Natural killer cell treated with Interleukin-12 subunit alpha and Interleukin-12 subunit beta and Interleukin-15 and Interleukin-18, amount 100 ng/mL, for 72 hours (primary cell): Measurements from ENCODE around the gene DNAH17. TPM values are rescaled to one million over a fixed set of nuclear protein-coding genes. Genes with fewer than 3 reads are reported as not detected.
A peak's percentile ranks its signal among the peaks of the same experiment; 100 is the strongest.

Source experiments
- ATAC-seq, 2 donors: fragments of 150-1000 bp; cut with Tn5 transposase in 1 of 2; sonication (Bioruptor Pico), chemical (Tn5 transposase) in 1 of 2; 2 replicates each; pipeline ENCODE4 v1.10.0; 2021
- DNase-seq: peaks from one replicate; pipeline ENCODE4 v3.0.0; 2022; ENCODE audit warnings: low spot score
- H3K27ac Mint-ChIP-seq, 2 donors: 1 replicate in 1 of 2; 2 replicates in 1 of 2; pipeline ENCODE4 v1.8.0; 2022; ENCODE audit warnings: mixed read lengths in 2 of 2, mild to moderate bottlenecking in 1 of 2, moderate library complexity in 1 of 2
- H3K27me3 Mint-ChIP-seq, 2 donors: 1 replicate in 1 of 2; 2 replicates in 1 of 2; pipeline ENCODE4 v1.8.0; 2022; ENCODE audit warnings: mixed read lengths in 2 of 2
- H3K36me3 Mint-ChIP-seq: one replicate; pipeline ENCODE4 v1.8.0; 2022; ENCODE audit warnings: mixed read lengths
- H3K4me1 Mint-ChIP-seq, 2 donors: 1 replicate in 1 of 2; 2 replicates in 1 of 2; pipeline ENCODE4 v1.8.0; 2022; ENCODE audit warnings: low read depth in 2 of 2, mixed read lengths in 2 of 2, mild to moderate bottlenecking in 1 of 2
- H3K4me3 Mint-ChIP-seq: one replicate; pipeline ENCODE4 v1.8.0; 2022; ENCODE audit warnings: mixed read lengths
- H3K9me3 Mint-ChIP-seq: 2 replicates; pipeline ENCODE4 v1.8.0; 2022; ENCODE audit warnings: mixed read lengths
- total RNA-seq, 2 donors: library from RNA; stranded (reverse); gene quantifications; one replicate each; pipeline ENCODE4 v1.2.3, GENCODE V29; 2022

DNAH17 gene
- total RNA-seq, 2 donors from 2014 or later: 0.14 to 0.22 TPM

DNA sequence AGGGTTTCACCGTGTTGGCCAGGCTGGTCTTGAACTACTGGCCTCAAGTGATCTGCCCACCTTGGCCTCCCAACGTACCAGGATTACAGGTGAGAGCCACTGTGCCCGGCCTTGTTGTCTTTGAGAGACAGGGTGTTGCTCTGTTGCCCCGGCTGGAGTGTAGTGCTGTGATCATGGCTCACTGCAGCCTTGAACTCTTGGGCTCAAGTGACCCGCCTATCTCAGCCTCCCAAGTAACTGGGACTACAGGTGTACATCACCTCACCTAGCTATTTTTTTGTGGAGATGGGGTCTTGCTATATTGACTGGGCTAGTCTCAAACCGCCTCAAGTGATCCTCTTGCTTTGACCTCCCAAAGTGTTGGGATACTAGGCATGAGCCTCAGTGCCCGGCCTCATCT, 130.4 kb downstream of the DNAH17 start:
- no peak for DNase-seq
- Mint-ChIP-seq H3K4me1 (no peaks in the 10 kb centered on the region), H3K27me3 (no peaks in the 10 kb centered on the region), H3K9me3 (no peaks in the 10 kb centered on the region), H3K4me3 (no peak overlapping the region), H3K36me3 (no peaks in the 10 kb centered on the region), H3K27ac (no peak overlapping the region)
- no peak for ATAC-seq

DNA sequence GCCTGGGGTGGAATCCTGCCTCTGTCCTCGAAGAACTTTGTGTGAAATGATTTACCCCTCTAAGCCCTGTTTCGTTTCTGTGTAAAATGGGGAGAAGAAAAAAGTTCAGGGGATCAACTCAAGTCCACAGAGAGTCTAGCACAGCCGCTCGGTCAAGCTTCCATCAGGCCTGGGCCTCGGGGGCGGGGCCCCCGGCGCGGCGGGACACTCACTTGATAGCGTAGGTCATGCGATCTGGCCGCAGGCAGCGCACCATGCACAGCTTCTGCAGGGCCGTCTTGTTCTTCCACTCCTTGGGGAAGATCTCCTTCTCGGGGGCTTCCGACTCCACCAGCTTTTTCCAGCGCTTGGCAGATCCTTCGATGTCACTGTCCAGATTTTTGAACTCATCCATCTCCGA, 132.8 kb downstream of the DNAH17 start:
- Mint-ChIP-seq H3K27me3 (no peaks in the 10 kb centered on the region), H3K9me3 (no peaks in the 10 kb centered on the region), H3K27ac (no peak overlapping the region), H3K4me1 (peaks cover 0 to 2% of the 10 kb centered on the region in 2 donors), H3K36me3 (no peaks in the 10 kb centered on the region), H3K4me3 (no peak overlapping the region)
- DNase-seq (no peak), ATAC-seq (no peak)

DNA sequence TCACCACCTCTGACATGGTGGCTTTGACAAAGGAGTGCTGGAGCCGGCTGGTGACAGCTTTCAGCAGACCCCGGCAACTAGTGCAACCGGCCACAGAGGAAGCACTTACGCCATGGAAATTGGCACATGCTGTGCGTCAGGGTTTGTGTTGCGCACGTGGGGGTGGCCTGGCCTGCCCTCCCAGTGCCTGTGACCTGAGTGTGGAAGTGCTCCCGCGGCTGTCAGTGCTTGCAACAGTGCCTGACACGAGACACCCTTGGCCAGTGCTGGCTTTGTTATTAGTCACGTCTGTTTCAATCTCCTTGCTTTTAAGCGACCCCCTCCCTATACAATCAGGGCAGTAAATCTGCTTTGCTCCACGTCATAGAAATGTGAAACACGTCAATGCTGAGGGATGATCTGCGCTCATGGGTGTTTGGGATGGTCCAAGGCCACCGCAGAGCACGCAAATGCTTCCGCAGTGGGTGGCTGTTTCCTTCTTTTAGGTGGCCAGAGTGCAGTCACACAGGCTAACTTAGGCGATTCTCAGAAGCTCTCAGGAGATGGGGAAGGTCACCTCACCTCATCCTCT, 134.5 kb downstream of the DNAH17 start:
- DNase-seq: no peak
- peak; percentile 62 for ATAC-seq
- H3K4me1 Mint-ChIP-seq: peaks cover 0 to 5% of the 10 kb centered on the region in 2 donors
- H3K4me3 Mint-ChIP-seq: no peak overlapping the region
- no peaks in the 10 kb centered on the region for H3K36me3 Mint-ChIP-seq
- no peaks in the 10 kb centered on the region for H3K27me3 Mint-ChIP-seq
- no peaks in the 10 kb centered on the region for H3K9me3 Mint-ChIP-seq
- no peak overlapping the region for H3K27ac Mint-ChIP-seq

DNA sequence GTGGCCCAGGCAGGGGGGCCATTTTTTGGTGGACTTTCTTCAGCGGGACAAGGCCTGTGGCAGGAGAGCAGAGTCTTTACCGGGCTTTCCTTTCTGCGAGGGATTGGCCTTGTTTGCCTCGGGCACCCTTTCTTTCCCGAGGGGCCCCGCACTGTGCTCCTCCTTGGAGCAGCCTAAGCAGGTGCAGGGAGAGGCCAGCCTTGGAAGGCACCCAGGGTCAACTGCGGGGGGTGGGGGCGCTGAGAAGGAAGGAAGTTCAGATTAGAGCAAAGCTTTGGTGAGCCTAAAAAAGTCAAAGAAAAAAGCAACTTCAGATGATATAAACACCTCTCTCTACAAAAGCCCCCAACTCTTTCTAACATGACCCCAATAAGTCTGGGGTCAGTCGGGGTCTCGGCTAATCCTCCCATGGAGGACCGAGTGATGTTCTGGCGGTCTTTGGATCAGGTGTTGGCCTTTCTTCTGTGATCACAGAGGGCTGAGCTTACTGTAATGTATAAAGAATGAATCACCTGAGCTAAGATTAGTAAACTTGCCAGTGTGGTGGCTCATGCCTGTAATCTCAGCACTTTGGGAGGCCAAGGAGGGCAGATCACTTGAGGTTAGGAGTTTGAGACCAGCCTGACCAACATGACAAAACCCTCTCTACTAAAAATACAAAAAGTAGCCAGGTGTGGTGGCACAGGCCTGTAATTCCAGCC, 135.8 kb downstream of the DNAH17 start:
- Mint-ChIP-seq H3K36me3 (no peaks in the 10 kb centered on the region), H3K4me1 (peaks cover 0 to 5% of the 10 kb centered on the region in 2 donors), H3K4me3 (no peak overlapping the region), H3K9me3 (no peaks in the 10 kb centered on the region), H3K27ac (no peak overlapping the region), H3K27me3 (no peaks in the 10 kb centered on the region)
- ATAC-seq (no peak), DNase-seq (no peak)

DNA sequence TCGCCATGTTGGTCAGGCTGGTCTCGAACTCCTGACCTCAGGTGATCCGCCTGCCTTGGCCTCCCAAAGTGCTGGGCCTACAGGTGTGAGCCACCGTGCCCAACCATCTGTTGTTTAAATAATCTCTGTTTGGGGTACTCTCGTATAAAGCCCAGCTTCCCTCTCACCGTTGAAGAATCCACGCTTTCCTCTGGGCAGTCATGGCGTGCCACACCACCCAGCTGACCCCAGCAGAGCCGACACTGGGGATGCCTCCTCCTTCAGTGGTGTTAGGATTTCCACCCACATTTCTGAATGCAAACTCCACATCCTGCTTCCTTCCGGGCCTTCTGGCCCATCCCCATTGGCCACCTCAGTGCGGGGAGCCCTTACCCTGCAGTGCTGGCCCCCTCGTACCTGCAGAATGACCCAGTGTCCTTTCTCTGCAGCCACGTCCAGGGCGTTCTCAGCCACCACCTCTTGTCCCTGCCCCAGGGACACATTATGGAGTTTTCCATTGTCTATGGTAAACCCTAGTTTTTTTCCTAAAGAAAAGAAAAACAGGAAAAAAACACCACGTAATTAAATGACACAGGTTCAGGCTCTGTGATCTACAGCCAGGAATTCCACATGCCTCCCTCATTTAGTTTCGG, 138.4 kb downstream of the DNAH17 start:
- no peaks in the 10 kb centered on the region for H3K27me3 Mint-ChIP-seq
- no peaks in the 10 kb centered on the region for H3K9me3 Mint-ChIP-seq
- no peak for DNase-seq
- no peak for ATAC-seq
- H3K4me3 Mint-ChIP-seq: no peak overlapping the region
- no peaks in the 10 kb centered on the region for H3K36me3 Mint-ChIP-seq
- H3K4me1 Mint-ChIP-seq: peaks cover 0 to 7% of the 10 kb centered on the region in 2 donors
- H3K27ac Mint-ChIP-seq: peak overlapping the region in 1 of 2 donors; percentile 30

DNA sequence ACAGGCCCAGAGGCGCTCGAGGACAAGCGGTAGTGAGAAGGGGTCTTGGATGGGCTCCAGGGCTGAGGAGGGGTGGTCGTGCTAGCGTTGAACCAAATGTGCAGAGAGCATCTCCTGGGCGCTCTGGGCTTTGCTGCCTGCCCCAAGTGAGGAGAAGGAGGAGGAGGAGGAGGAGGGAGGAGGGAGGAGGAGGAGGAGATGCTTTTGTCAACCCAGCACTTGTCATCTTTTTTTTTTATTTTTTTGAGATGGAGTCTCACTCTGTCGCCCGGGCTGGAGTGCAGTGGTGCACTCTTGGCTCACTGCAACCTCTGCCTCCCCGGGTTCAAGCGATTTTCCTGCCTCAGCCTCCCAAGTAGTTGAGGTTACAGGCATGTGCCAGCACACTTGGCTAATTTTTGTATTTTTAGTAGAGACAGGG, 138.9 kb downstream of the DNAH17 start:
- Mint-ChIP-seq H3K4me1 (peaks cover 0 to 7% of the 10 kb centered on the region in 2 donors), H3K27ac (peak overlapping the region in 1 of 2 donors; percentile 81), H3K27me3 (no peaks in the 10 kb centered on the region), H3K9me3 (no peaks in the 10 kb centered on the region), H3K36me3 (no peaks in the 10 kb centered on the region), H3K4me3 (no peak overlapping the region)
- DNase-seq: no peak
- peak in 1 of 2 donors; percentile 12 for ATAC-seq

DNA sequence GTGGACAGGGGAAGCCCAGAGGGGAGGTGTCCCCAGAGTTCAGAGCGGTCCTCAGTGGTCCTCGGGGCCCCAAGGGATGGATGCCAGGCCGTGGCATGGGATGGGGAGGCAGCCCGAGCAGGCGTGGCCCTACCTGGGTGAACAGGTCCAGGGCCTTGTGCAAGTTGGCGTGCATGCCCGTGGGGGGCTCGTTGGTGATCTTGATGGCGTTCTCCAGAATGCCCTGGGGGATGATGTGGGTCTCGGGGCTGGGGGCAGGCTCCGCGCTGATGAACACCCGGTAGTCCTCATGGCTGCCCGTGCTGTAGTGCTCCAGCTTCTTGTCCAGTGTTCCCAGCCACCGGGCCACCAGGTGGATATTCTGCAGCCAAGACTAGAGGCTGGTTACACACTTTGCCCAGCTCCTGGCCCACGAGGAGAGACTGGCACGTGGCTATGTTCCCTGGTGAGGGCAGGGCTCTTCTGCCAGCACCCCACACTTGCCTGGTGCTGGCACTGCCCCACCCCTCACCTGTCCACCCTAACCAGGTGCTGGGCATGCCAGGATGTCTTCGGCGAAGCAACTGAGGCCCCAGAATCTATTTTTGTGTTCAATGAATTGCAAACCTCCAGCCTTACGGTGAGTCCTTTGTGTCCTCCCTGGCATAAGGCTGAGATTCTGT, 139.6 kb downstream of the DNAH17 start:
- H3K27ac Mint-ChIP-seq: peak overlapping the region in 1 of 2 donors; percentile 81
- DNase-seq (no peak), ATAC-seq (no peak)
- H3K4me3 Mint-ChIP-seq: no peak overlapping the region
- H3K36me3 Mint-ChIP-seq: no peaks in the 10 kb centered on the region
- H3K4me1 Mint-ChIP-seq: peaks cover 0 to 7% of the 10 kb centered on the region in 2 donors
- no peaks in the 10 kb centered on the region for H3K27me3 Mint-ChIP-seq
- no peaks in the 10 kb centered on the region for H3K9me3 Mint-ChIP-seq

DNA sequence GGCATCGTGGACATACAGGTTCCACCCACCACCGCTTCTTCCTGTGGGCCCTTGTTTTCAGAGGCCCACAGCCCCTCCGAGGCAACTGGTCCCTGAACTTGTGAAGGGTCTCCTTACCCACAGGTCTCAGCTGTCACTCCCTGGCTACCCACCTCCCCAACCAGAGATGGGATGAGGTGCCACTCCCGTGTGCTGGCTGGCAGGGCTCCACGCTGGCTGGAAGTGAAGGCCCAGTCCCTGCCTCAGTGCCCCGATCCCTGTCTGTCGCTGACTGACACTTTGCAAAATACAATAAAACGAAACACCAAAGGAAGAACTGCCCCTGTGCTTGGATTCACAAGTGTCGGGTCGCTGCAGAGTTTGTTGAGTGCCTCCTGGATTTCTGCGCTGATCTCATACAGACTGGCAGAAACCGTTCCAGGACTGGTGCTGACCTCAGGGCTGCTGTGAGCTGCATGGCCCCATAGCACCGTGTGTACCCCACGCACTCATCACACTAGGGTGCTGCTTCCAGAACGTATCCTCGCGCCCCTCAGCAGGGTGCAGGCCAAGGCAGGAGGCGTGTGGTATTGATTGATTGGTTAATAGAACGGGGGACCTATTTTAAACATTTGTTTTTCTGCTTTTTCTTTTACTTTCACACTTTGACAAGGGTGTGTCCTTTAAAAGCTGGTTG, 141.7 kb downstream of the DNAH17 start:
- H3K4me3 Mint-ChIP-seq: no peak overlapping the region
- H3K4me1 Mint-ChIP-seq: peaks cover 0 to 5% of the 10 kb centered on the region in 2 donors
- DNase-seq (no peak), ATAC-seq (no peak)
- no peaks in the 10 kb centered on the region for H3K27me3 Mint-ChIP-seq
- no peaks in the 10 kb centered on the region for H3K36me3 Mint-ChIP-seq
- no peaks in the 10 kb centered on the region for H3K9me3 Mint-ChIP-seq
- no peak overlapping the region for H3K27ac Mint-ChIP-seq

DNA sequence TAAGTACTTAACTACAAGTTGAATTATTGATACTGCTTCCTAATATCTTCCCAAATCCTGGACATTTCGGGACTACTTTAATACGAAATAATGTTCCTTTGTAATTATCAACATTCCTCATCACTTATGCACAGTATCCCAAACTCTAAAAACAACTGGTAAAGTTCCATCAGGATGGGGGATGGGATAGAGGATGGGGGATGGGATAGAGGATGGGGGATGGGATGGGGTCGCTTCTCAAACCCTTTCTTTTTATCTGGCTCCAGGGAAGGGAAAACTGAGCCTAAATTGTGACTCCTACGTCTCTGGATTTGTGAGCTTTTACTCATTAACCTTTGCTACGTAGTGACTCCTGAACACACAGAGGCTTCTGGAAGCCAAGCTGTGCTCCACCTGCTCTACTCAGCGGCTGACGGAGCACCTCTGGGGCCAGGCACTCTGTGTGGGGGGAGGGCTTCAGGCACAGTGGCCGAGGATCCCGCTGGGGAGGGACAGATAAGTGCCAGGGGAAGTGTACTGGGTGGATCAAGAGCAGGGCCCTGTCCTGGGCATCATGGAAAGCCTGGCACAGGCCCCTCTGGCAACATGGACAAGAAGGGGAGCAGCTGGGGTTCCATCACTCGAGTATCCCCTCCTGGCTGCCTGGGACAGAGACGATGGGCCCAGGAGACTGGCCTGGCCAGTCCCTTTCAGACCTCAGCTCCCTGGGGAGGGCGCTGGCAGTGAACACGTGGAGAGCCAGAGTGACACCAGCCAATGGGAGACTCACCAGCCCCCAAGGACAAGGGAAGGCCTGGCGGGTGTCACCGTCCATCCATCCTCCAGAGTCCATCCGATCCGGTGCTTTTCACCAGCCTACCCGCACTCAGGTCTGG, 142.5 kb downstream of the DNAH17 start:
- Mint-ChIP-seq H3K9me3 (no peaks in the 10 kb centered on the region), H3K4me3 (no peak overlapping the region), H3K4me1 (peaks cover 0 to 5% of the 10 kb centered on the region in 2 donors), H3K36me3 (no peaks in the 10 kb centered on the region), H3K27me3 (no peaks in the 10 kb centered on the region), H3K27ac (no peak overlapping the region)
- no peak for DNase-seq
- ATAC-seq: peak in 1 of 2 donors; percentile 4

DNA sequence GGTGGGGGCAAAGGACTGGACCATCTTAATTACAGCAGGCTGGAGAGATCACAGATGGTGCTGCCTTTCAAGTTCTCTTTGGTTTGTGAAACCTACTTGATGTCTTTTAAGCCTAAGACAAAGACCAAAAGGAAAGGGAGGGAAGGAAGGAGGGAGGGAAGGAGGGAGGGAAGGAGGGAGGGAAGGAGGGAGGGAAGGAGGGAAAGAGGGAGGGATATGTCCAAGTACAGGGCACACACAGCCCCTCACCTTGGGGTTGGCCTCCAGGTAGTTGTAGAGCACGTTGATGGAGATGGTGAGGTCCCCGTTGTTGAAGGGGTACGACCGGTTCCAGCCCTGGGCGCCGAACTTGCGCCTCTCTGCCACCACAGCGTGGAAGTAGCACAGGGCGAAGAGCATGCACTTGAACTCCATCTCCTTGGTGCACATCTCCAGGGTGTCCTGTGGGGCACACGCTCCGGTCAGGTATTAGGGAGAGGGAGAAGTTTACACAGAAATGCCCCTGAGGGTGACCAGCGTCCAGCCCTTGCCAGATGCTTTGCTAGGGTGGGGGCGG, 143.3 kb downstream of the DNAH17 start:
- no peaks in the 10 kb centered on the region for H3K27me3 Mint-ChIP-seq
- peaks cover 0 to 7% of the 10 kb centered on the region in 2 donors for H3K4me1 Mint-ChIP-seq
- DNase-seq (no peak), ATAC-seq (no peak)
- no peaks in the 10 kb centered on the region for H3K36me3 Mint-ChIP-seq
- no peaks in the 10 kb centered on the region for H3K9me3 Mint-ChIP-seq
- no peak overlapping the region for H3K27ac Mint-ChIP-seq
- H3K4me3 Mint-ChIP-seq: no peak overlapping the region

DNA sequence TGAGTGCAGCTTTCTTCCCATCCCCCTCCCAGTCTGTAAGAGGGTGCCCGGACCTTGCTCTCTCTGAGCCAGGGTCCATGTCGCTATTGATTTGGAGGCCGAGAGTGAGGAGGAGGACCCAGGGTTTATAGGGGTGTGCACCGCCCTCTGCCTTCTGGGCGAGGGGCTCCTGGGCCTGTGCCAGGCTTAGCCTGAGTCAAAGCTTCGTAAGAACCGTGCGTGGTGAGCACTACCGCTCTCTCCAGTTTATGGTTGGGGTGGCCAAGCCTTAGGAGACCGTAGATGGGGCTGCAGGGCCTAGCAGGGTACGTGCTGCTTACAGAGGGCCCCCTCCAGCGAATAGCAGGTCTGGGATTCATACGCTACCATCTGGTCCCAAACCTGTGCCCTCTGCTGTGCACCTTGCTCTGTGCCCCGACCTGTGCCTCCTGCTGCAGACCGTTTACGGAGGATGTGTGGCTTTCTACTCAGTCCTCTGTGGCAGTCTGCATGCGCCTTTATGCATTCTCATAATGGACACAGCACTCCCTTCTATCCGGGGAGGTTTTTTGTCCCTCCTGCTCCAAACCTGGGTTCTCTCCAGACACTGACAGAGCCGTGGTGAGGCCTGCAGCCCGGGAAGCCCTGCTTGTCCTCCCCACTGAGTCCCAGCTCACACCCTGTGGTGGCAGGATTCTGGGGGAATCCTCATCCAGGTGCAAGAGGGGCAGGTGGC, 144.0 kb downstream of the DNAH17 start:
- no peak for DNase-seq
- Mint-ChIP-seq H3K4me1 (peaks cover 0 to 9% of the 10 kb centered on the region in 2 donors), H3K4me3 (no peak overlapping the region), H3K36me3 (no peaks in the 10 kb centered on the region), H3K27ac (no peak overlapping the region), H3K27me3 (no peaks in the 10 kb centered on the region), H3K9me3 (no peaks in the 10 kb centered on the region)
- no peak for ATAC-seq
